Measurements from ENCODE around the gene LSM4. TPM values are rescaled to one million over a fixed set of nuclear protein-coding genes. Genes with fewer than 3 reads are reported as not detected.
A peak's percentile ranks its signal among the peaks of the same experiment; 100 is the strongest.

LSM4 gene
- total and polyA plus RNA-seq, 3 donors from 2014 or later, result 196 to 241 (median 212) TPM

DNA sequence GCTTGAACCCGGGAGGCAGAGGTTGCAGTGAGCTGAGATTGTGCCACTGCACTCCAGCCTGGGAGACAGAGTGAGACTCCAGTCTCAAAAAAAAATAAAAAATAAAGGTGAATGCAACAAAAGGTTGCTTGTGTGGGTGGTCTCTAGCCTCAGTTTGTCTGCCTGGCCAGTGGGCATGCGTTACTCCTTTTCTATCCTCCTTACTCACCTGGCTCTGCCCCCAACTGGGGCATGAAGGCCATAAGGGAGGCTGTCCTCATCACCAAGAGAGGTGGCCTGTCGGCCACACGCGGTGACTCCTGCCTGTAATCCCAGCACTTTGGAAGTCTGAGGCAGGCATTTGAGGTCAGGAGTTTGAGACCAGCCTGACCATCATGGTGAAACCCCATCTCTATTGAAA lies 39.5 kb downstream of the LSM4 start:
- Histone ChIP-seq H3K27ac (peak overlapping the region; percentile 99), H3K9me3 (no peaks in the 10 kb centered on the region), H3K36me3 (ENCODE audit: low read depth, missing control alignments) (no peaks in the 10 kb centered on the region), H3K4me3 (no peak overlapping the region), H3K4me1 (peaks cover 35% of the 10 kb centered on the region), H3K27me3 (no peaks in the 10 kb centered on the region)
- intact Hi-C loops (cut with DNase I; ENCODE audit: low total_unique reads), result no loop called here
- TF ChIP-seq, protein P1, sequence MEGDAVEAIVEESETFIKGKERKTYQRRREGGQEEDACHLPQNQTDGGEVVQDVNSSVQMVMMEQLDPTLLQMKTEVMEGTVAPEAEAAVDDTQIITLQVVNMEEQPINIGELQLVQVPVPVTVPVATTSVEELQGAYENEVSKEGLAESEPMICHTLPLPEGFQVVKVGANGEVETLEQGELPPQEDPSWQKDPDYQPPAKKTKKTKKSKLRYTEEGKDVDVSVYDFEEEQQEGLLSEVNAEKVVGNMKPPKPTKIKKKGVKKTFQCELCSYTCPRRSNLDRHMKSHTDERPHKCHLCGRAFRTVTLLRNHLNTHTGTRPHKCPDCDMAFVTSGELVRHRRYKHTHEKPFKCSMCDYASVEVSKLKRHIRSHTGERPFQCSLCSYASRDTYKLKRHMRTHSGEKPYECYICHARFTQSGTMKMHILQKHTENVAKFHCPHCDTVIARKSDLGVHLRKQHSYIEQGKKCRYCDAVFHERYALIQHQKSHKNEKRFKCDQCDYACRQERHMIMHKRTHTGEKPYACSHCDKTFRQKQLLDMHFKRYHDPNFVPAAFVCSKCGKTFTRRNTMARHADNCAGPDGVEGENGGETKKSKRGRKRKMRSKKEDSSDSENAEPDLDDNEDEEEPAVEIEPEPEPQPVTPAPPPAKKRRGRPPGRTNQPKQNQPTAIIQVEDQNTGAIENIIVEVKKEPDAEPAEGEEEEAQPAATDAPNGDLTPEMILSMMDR (IDR thresholded peaks at IDR 0.05), result no peak
- no peak for TF ChIP-seq POLR2A (IDR thresholded peaks at IDR 0.05)
- no peak for DNase-seq
- WGBS, 2 donors, result 84 to 89% methylated on average over 5 of the region's 5 CpGs

DNA sequence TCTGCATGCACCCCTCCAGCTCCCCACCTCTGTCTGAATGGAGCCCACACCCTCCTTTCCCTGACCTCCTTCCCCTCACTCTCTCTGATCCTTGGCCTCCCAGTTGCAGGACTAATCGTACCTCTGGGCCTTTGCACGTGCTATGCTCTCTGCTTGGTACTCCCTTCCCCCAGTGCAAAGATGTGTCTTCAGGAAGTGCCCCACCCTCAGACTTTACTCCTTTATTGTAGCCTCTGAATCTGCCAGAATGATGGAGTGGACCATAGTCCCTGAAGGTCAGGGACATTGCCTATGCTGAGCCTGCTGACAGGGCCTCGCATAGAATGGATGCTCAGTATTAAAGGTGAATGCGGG lies 40.1 kb downstream of the LSM4 start:
- no peak for DNase-seq
- Histone ChIP-seq H3K27me3 (no peaks in the 10 kb centered on the region), H3K4me1 (peaks cover 39% of the 10 kb centered on the region), H3K36me3 (ENCODE audit: low read depth, missing control alignments) (no peaks in the 10 kb centered on the region), H3K27ac (peak overlapping the region; percentile 99), H3K4me3 (peak overlapping the region in 1 of 2 donors; percentile 69), H3K9me3 (no peaks in the 10 kb centered on the region)
- TF ChIP-seq POLR2A (IDR thresholded peaks at IDR 0.05), result no peak
- TF ChIP-seq, protein P1 (IDR thresholded peaks at IDR 0.05), result no peak
- intact Hi-C loops (cut with DNase I; ENCODE audit: low total_unique reads), result no loop called here
- 29 to 44% methylated on average over 4 of the region's 4 CpGs for WGBS, 2 donors

DNA sequence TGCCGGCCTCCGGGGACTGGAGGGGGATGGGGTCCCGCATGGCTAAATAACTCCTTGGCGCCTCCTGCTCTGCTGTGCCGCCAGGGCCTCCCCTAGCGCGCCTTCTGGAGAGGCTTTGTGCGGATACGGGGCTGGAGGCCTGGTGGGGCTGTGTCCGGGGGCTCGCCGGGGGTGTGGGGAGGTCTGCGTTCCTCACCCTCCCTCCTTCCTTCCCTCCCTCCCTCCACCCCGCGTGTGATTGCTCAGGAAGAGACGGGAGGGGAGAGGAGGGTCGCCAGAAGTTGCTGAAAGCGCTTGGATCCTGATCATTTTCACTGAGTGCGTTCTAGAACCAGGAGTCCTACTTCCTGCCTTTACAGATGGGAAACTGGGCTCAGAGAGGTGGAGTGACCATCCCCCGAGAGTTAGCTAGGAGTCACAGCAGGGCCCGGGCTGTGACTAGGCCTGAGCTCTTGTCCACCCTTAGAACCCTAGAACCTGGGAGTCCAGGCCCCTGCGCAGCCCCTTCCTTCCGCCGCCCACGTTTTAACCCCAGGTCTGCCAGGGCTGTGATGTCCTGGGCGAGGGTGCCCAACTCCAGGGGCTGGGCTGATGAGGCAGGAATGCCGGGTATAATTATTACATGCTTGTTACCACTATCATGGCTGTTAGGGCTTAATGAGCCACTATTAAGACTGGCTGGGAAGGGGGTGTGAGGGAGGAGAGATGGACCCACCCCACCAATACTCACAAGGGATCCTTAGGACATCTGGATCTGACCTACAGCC lies 40.7 kb downstream of the LSM4 start:
- H3K4me3 ChIP-seq, result peak overlapping the region; percentile 56 to 69
- H3K27ac ChIP-seq, result peak overlapping the region; percentile 99
- no peaks in the 10 kb centered on the region for H3K36me3 ChIP-seq (ENCODE audit: low read depth, missing control alignments)
- no peaks in the 10 kb centered on the region for H3K9me3 ChIP-seq
- intact Hi-C loops (cut with DNase I; ENCODE audit: low total_unique reads), result no loop called here
- H3K27me3 ChIP-seq, result no peaks in the 10 kb centered on the region
- TF ChIP-seq, protein P1 (IDR thresholded peaks at IDR 0.05), result no peak
- TF ChIP-seq POLR2A (IDR thresholded peaks at IDR 0.05), result no peak
- no peak for DNase-seq
- 1 to 5% methylated on average over 11 to 25 of the region's 27 CpGs for WGBS, 2 donors
- H3K4me1 ChIP-seq, result peaks cover 39% of the 10 kb centered on the region

DNA sequence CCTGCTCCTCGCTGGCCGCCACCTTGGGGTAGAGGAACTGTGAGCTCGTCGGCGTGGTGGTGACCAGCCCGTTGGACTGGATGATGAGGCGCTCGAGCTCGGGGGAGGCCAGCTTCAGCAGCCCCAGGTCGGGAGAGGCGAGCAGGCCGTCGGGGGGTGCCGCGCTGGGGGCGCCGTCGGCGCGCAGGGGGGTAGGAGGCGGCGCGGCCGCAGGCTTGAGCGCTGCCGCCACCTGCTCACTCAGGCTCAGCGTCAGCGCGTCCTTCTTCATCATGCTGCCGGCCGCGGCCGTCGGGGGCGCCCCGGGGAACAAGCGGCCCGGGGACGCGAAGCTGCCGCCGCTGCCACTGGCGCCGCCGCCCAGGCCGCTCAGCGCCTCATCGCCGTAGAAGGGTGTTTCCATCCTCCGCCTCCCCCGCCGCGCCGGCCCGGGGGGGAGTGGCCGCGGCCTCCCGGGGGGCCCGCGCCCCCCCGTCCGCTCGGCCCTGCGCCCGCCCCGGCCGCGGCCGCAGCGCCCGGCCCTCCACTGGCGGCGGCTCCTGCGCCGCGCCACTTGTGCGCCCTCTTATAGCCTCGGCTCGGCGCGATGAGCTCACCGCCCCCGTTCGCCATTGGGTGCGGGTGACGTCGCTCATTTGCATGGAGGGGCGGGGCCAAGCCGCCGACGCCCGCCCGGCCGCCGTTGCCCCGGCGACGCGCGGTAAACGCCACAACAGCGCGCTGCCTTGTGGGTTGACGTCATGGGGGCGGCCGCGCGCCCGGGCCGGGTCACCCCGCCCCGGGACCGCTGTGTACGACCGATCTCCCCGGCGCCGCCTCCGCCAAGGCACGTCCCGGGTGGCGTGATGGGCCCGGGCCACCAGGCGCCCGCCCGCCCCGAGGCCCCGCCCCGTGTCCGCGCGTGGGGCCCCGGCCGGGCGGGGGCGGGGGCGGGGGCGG lies 41.5 kb downstream of the LSM4 start, which contains the start of gene JUND:
TSS of gene JUND (minus strand) at position 541 of the 939 bp plus-strand sequence. CDS start at position 403, 138 bp downstream.
- H3K4me3 ChIP-seq, result peak within 1 kb of the TSS; percentile 92 to 95
- no peaks in the 10 kb centered on the region for H3K36me3 ChIP-seq (ENCODE audit: low read depth, missing control alignments)
- peaks cover 33% of the 10 kb centered on the region for H3K4me1 ChIP-seq
- peak; percentile 97 for TF ChIP-seq POLR2A (IDR thresholded peaks at IDR 0.05)
- TF ChIP-seq, protein P1 (IDR thresholded peaks at IDR 0.05), result peak in 1 of 3 experiments; percentile 24
- H3K27ac ChIP-seq, result peak within 1 kb of the TSS; percentile 99 to 100
- DNase-seq, result peak; percentile 96
- intact Hi-C loops (cut with DNase I; ENCODE audit: low total_unique reads), result no loop called here
- 0% methylated on average over 45 of the region's 138 CpGs; no CpG with 5 or more reads in 1 of the 2 donors for WGBS, 2 donors
- no peaks in the 10 kb centered on the region for H3K27me3 ChIP-seq
- no peaks in the 10 kb centered on the region for H3K9me3 ChIP-seq
